Neuronal stem cell (in vitro differentiated cells): Measurements from ENCODE around the gene HPCAL1.
A peak's percentile ranks its signal among the peaks of the same experiment; 100 is the strongest.

ENCODE experiments used
- DNase-seq: peaks from one replicate; pipeline ENCODE4 v3.0.0-alpha.2; 2013; ENCODE audit warnings: low spot score
- H2AFZ ChIP-seq: one replicate; pipeline ENCODE4 v1.6.1; 2013; ENCODE audit warnings: mild to moderate bottlenecking, low read length, inconsistent platforms
- H2AK5ac ChIP-seq: 2 replicates; pipeline ENCODE4 v1.6.1; 2013; ENCODE audit warnings: low read depth, mild to moderate bottlenecking, inconsistent platforms, low read length, moderate library complexity, mixed read lengths
- H2BK120ac ChIP-seq: 2 replicates; pipeline ENCODE4 v1.6.1; 2013; ENCODE audit warnings: low read depth, mild to moderate bottlenecking, inconsistent platforms, low read length, moderate library complexity, mixed read lengths
- H2BK12ac ChIP-seq: one replicate; pipeline ENCODE4 v1.6.1; 2013; ENCODE audit warnings: low read length, inconsistent platforms
- H2BK15ac ChIP-seq: 2 replicates; pipeline ENCODE4 v1.6.1; 2013; ENCODE audit warnings: mild to moderate bottlenecking, low read length, inconsistent platforms, mixed read lengths
- H2BK5ac ChIP-seq: one replicate; pipeline ENCODE4 v1.6.1; 2013; ENCODE audit warnings: inconsistent platforms, mild to moderate bottlenecking, low read length, moderate library complexity
- H3K14ac ChIP-seq: one replicate; pipeline ENCODE4 v1.6.1; 2013; ENCODE audit warnings: low read length, inconsistent platforms
- H3K18ac ChIP-seq: 2 replicates; pipeline ENCODE4 v1.6.1; 2013; ENCODE audit warnings: low read length, inconsistent platforms
- H3K23ac ChIP-seq: 2 replicates; pipeline ENCODE4 v1.6.1; 2013; ENCODE audit warnings: low read depth, mild to moderate bottlenecking, mixed read lengths, low read length, inconsistent platforms; ENCODE audit not compliant: poor library complexity
- H3K27ac ChIP-seq: replicated peaks from 3 replicates; pipeline ENCODE4 v1.5.1; 2013; ENCODE audit warnings: low read length, inconsistent platforms
- H3K27me3 ChIP-seq, 3 experiments: 2 replicates each; pipeline ENCODE4 v1.6.1; 2013; ENCODE audit warnings: low read length in 3 of 3, mild to moderate bottlenecking in 2 of 3, inconsistent platforms in 1 of 3, low read depth in 1 of 3, mixed read lengths in 1 of 3, moderate library complexity in 1 of 3; ENCODE audit not compliant: control insufficient read depth in 3 of 3, insufficient read depth in 3 of 3
- H3K36me3 ChIP-seq, 2 donors: replicated peaks in 1 of 2; 2 replicates each; pipeline ENCODE4 v1.6.1; 2013; ENCODE audit warnings: low read length in 2 of 2; ENCODE audit not compliant: control insufficient read depth in 2 of 2, insufficient read depth in 2 of 2
- H3K4ac ChIP-seq: 2 replicates; pipeline ENCODE4 v1.6.1; 2013; ENCODE audit warnings: inconsistent platforms, mild to moderate bottlenecking, low read length, moderate library complexity
- H3K4me1 ChIP-seq, 2 donors: 1 replicate in 1 of 2; 2 replicates in 1 of 2; pipeline ENCODE4 v1.6.1; 2013; ENCODE audit warnings: low read length in 2 of 2, low read depth in 1 of 2; ENCODE audit not compliant: control insufficient read depth in 2 of 2, insufficient read depth in 1 of 2
- H3K4me2 ChIP-seq: one replicate; pipeline ENCODE4 v1.6.1; 2013; ENCODE audit warnings: mild to moderate bottlenecking, low read length, inconsistent platforms; ENCODE audit not compliant: insufficient read depth, poor library complexity, severe bottlenecking
- H3K4me3 ChIP-seq, 2 donors: 2 replicates each; pipeline ENCODE4 v1.5.1; 2013; ENCODE audit warnings: low read length in 2 of 2, mild to moderate bottlenecking in 2 of 2, inconsistent platforms in 1 of 2, moderate library complexity in 1 of 2
- H3K79me1 ChIP-seq: one replicate; pipeline ENCODE4 v1.6.1; 2013; ENCODE audit warnings: low read depth, mild to moderate bottlenecking, inconsistent platforms, low read length, moderate library complexity
- H3K9ac ChIP-seq: one replicate; pipeline ENCODE4 v1.6.1; 2013; ENCODE audit warnings: mild to moderate bottlenecking, low read depth, low read length, inconsistent platforms; ENCODE audit not compliant: poor library complexity
- H3K9me3 ChIP-seq, 2 donors: replicated peaks in 1 of 2; 2 replicates each; pipeline versions ENCODE3 to v1.6.1; 2013; ENCODE audit warnings: low read length in 2 of 2, mild to moderate bottlenecking in 2 of 2, inconsistent platforms in 1 of 2, low read depth in 1 of 2, mixed read lengths in 1 of 2, moderate library complexity in 1 of 2; ENCODE audit not compliant: control insufficient read depth in 2 of 2, insufficient read depth in 1 of 2
- H4K8ac ChIP-seq: one replicate; pipeline ENCODE4 v1.6.1; 2013; ENCODE audit warnings: low read depth, mild to moderate bottlenecking, inconsistent platforms, low read length, moderate library complexity
- H4K91ac ChIP-seq: one replicate; pipeline ENCODE4 v1.6.1; 2013; ENCODE audit warnings: low read length, low read depth, mild to moderate bottlenecking, inconsistent platforms; ENCODE audit not compliant: poor library complexity
- WGBS, 2 donors: extraction: QIAGEN DNeasy Blood & Tissue Kit; methylation state at CpG; one replicate each; pipeline ENCODE4 v1.1.7; 2013; ENCODE audit warnings: missing lambda C conversion rate in 2 of 2, mixed read lengths in 1 of 2; ENCODE audit not compliant: insufficient read length in 2 of 2, insufficient replicate concordance in 1 of 2; ENCODE audit errors: extremely low coverage in 2 of 2; 5-methylcytosine and 5-hydroxymethylcytosine counted together

The HPCAL1 gene

GRCh38 chr2:10390369-10390801 lies 87.7 kb downstream of the HPCAL1 start:
- Histone ChIP-seq H2BK5ac (no peak overlapping the region), H3K4ac (no peak overlapping the region), H2BK120ac (no peak overlapping the region), H3K4me2 (no peak overlapping the region), H3K27me3 (no peaks in the 10 kb centered on the region), H3K18ac (no peak overlapping the region), H4K91ac (no peak overlapping the region), H2BK15ac (no peak overlapping the region), H2BK12ac (no peak overlapping the region), H3K23ac (no peak overlapping the region), H3K4me1 (peaks cover 5 to 8% of the 10 kb centered on the region in 2 donors), H4K8ac (no peak overlapping the region), H3K9me3 (peaks cover 0 to 8% of the 10 kb centered on the region in 2 donors), H2AK5ac (no peak overlapping the region), H3K9ac (no peak overlapping the region), H3K14ac (no peak overlapping the region), H3K36me3 (no peaks in the 10 kb centered on the region), H2AFZ (no peak overlapping the region), H3K4me3 (no peak overlapping the region), H3K79me1 (no peaks in the 10 kb centered on the region), H3K27ac (no peak overlapping the region)
- DNase-seq: no peak
- no CpG with 5 or more reads among the region's 6 CpGs for WGBS, 2 donors

GRCh38 chr2:10392100-10392499 lies 89.4 kb downstream of the HPCAL1 start:
- no peak overlapping the region for H2BK15ac ChIP-seq
- no peak overlapping the region for H2AK5ac ChIP-seq
- H3K23ac ChIP-seq: no peak overlapping the region
- no peak for DNase-seq
- no peak overlapping the region for H3K18ac ChIP-seq
- H2BK5ac ChIP-seq: no peak overlapping the region
- H3K36me3 ChIP-seq: no peaks in the 10 kb centered on the region
- no peaks in the 10 kb centered on the region for H3K79me1 ChIP-seq
- no peaks in the 10 kb centered on the region for H3K27me3 ChIP-seq
- H3K9me3 ChIP-seq: peaks cover 0 to 8% of the 10 kb centered on the region in 2 donors
- H3K9ac ChIP-seq: no peak overlapping the region
- H4K91ac ChIP-seq: no peak overlapping the region
- H3K4me3 ChIP-seq: no peak overlapping the region
- peaks cover 0 to 8% of the 10 kb centered on the region in 2 donors for H3K4me1 ChIP-seq
- no peak overlapping the region for H3K27ac ChIP-seq
- H2AFZ ChIP-seq: no peak overlapping the region
- H3K4ac ChIP-seq: no peak overlapping the region
- no peak overlapping the region for H3K4me2 ChIP-seq
- no CpG with 5 or more reads among the region's 5 CpGs for WGBS, 2 donors
- no peak overlapping the region for H4K8ac ChIP-seq
- H2BK120ac ChIP-seq: no peak overlapping the region
- H2BK12ac ChIP-seq: no peak overlapping the region
- H3K14ac ChIP-seq: no peak overlapping the region

- Histone ChIP-seq H4K8ac (no peak overlapping the region), H2BK5ac (peak overlapping the region; percentile 53), H3K23ac (no peak overlapping the region), H3K4me1 (peaks cover 0 to 8% of the 10 kb centered on the region in 2 donors), H2BK15ac (no peak overlapping the region), H3K27me3 (no peaks in the 10 kb centered on the region), H3K18ac (no peak overlapping the region), H3K4ac (no peak overlapping the region), H3K9me3 (peaks cover 0 to 8% of the 10 kb centered on the region in 2 donors), H3K4me3 (no peak overlapping the region), H2BK12ac (no peak overlapping the region), H2AK5ac (no peak overlapping the region), H3K27ac (no peak overlapping the region), H3K14ac (no peak overlapping the region), H3K9ac (no peak overlapping the region), H2AFZ (no peak overlapping the region), H2BK120ac (no peak overlapping the region), H4K91ac (no peak overlapping the region), H3K79me1 (no peaks in the 10 kb centered on the region), H3K36me3 (no peaks in the 10 kb centered on the region), H3K4me2 (no peak overlapping the region)
- WGBS, 2 donors: no CpG with 5 or more reads among the region's 6 CpGs
- DNase-seq: no peak
These were observed 89.8 kb downstream of the HPCAL1 start for GRCh38 chr2:10392548-10392947.

- no peak overlapping the region for H2BK15ac ChIP-seq
- peak overlapping the region; percentile 21 for H2AK5ac ChIP-seq
- no peaks in the 10 kb centered on the region for H3K36me3 ChIP-seq
- no peaks in the 10 kb centered on the region for H3K79me1 ChIP-seq
- no peak overlapping the region for H4K91ac ChIP-seq
- DNase-seq: no peak
- no peak overlapping the region for H3K27ac ChIP-seq
- H2BK5ac ChIP-seq: peak overlapping the region; percentile 53
- no peak overlapping the region for H2BK120ac ChIP-seq
- no CpG with 5 or more reads among the region's 9 CpGs for WGBS, 2 donors
- H3K27me3 ChIP-seq: no peaks in the 10 kb centered on the region
- peak overlapping the region; percentile 76 for H3K18ac ChIP-seq
- no peak overlapping the region for H3K4me2 ChIP-seq
- H4K8ac ChIP-seq: no peak overlapping the region
- no peak overlapping the region for H3K9ac ChIP-seq
- no peak overlapping the region for H2AFZ ChIP-seq
- peaks cover 0 to 8% of the 10 kb centered on the region in 2 donors for H3K4me1 ChIP-seq
- no peak overlapping the region for H3K14ac ChIP-seq
- H3K4ac ChIP-seq: no peak overlapping the region
- no peak overlapping the region for H2BK12ac ChIP-seq
- H3K23ac ChIP-seq: peak overlapping the region; percentile 93
- H3K4me3 ChIP-seq: no peak overlapping the region
- peaks cover 0 to 8% of the 10 kb centered on the region in 2 donors for H3K9me3 ChIP-seq
These were observed 90.4 kb downstream of the HPCAL1 start for GRCh38 chr2:10392951-10393639.
